ENCODE measurements around the gene GALK2. TPM values are rescaled to one million over a fixed set of nuclear protein-coding genes. Genes with fewer than 3 reads are reported as not detected.

GALK2 gene
- total and polyA plus RNA-seq, 2 donors, result 13.9 to 35.0 TPM

DNA sequence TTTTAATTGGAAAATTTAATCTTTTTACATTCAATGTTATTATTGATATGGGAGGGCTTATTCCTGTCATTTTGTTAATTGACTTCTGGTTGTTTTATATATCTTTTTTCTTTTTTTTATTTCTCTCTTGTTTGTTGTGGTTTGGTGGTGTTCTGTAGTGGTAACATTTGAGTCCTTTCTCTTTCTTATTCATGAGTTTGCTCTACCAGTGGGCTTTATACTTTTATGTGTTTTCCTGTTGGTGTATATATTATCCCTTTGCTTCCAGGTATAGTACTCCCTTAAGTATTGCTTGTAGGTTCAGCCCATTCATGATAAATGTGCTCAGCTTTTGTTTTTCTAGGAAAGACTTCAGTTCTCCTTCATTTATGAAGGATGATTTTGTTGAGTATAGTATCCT, 57.6 kb downstream of the GALK2 start:
- Histone ChIP-seq H3K27me3 (ENCODE audit: control insufficient read depth in 2 of 2, insufficient read depth in 1 of 2, low read length in 1 of 2) (no peaks in the 10 kb centered on the region), H3K4me3 (ENCODE audit: low read length in 2 of 2) (no peak overlapping the region), H3K36me3 (ENCODE audit: control insufficient read depth in 2 of 2, insufficient read depth in 2 of 2, low read length in 1 of 2) (peaks cover 0 to 14% of the 10 kb centered on the region in 2 donors), H3K9me3 (ENCODE audit: control insufficient read depth in 2 of 2, insufficient read depth in 1 of 2, low read length in 1 of 2) (no peaks in the 10 kb centered on the region), H3K27ac (ENCODE audit: low read depth in 1 of 2, low read length in 1 of 2) (no peak overlapping the region), H3K4me1 (ENCODE audit: control insufficient read depth in 2 of 2, insufficient read depth in 2 of 2, low read length in 2 of 2) (no peaks in the 10 kb centered on the region)
- DNase-seq (ENCODE audit: low read depth in 6 of 9, low spot score in 9 of 9), result no peak

DNA sequence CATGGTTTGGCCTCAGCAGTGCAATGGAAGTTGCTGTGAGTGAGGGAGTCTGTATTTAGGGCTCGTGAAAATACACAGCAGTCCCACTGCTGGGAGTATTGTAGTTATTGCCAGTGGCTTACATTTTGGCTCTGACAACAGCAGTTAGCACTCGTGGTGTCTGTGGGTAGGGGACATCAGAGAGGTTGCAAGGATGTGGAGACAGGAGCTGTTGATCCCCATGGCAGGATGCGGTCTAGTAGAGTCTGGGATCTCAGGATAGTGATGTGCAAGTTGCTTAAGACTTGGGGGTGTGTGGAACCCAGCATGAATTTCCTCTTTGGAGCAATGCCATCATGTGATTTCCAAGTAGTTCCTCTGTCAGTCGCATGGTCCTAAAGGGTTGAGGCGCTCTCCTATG, 59.9 kb downstream of the GALK2 start:
- WGBS, result 97% methylated on average over 5 of the region's 5 CpGs
- Histone ChIP-seq H3K36me3 (ENCODE audit: control insufficient read depth in 2 of 2, insufficient read depth in 2 of 2, low read length in 1 of 2) (peaks cover 0 to 14% of the 10 kb centered on the region in 2 donors), H3K27me3 (ENCODE audit: control insufficient read depth in 2 of 2, insufficient read depth in 1 of 2, low read length in 1 of 2) (no peaks in the 10 kb centered on the region)

DNA sequence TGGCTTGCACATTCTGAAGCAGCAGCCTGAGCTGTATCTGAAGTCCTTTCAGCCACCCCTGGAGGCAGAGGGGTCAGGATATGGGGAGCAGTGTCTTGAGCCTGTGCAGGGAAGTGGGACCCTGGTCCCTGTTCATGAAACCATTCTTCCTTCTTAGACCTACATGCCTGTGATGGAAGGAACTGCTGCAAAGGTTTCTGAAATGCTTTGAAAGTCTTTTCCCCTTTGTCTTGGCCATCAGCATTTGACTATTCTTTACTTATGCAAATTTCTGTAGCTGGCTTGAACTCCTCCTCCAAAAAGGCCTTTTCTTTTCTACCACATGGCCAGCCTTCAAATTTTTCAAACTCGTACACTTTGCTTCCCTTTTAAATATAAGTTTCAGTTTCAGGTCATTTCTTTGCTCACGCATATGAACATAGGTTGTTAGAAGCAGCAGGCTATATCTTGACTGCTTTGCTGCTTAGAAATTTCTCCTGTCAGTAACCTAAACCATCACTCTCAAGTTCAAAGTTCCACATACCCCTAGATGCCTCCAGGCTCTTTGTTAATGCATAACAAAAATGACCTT, 62.3 kb downstream of the GALK2 start:
- Histone ChIP-seq H3K4me3 (ENCODE audit: low read length in 2 of 2) (no peak overlapping the region), H3K27me3 (ENCODE audit: control insufficient read depth in 2 of 2, insufficient read depth in 1 of 2, low read length in 1 of 2) (no peaks in the 10 kb centered on the region), H3K27ac (ENCODE audit: low read depth in 1 of 2, low read length in 1 of 2) (no peak overlapping the region), H3K9me3 (ENCODE audit: control insufficient read depth in 2 of 2, insufficient read depth in 1 of 2, low read length in 1 of 2) (no peaks in the 10 kb centered on the region), H3K4me1 (ENCODE audit: control insufficient read depth in 2 of 2, insufficient read depth in 2 of 2, low read length in 2 of 2) (no peaks in the 10 kb centered on the region), H3K36me3 (ENCODE audit: control insufficient read depth in 2 of 2, insufficient read depth in 2 of 2, low read length in 1 of 2) (peaks cover 0 to 5% of the 10 kb centered on the region in 2 donors)
- 96% methylated on average over 2 of the region's 2 CpGs for WGBS
- no peak for DNase-seq (ENCODE audit: low read depth in 6 of 9, low spot score in 9 of 9)

More for the DNA sequence above, 59.9 kb downstream of the GALK2 start:
- no peaks in the 10 kb centered on the region for H3K4me1 ChIP-seq (ENCODE audit: control insufficient read depth in 2 of 2, insufficient read depth in 2 of 2, low read length in 2 of 2)
- H3K27ac ChIP-seq (ENCODE audit: low read depth in 1 of 2, low read length in 1 of 2), result no peak overlapping the region
- no peaks in the 10 kb centered on the region for H3K9me3 ChIP-seq (ENCODE audit: control insufficient read depth in 2 of 2, insufficient read depth in 1 of 2, low read length in 1 of 2)
- DNase-seq (ENCODE audit: low read depth in 6 of 9, low spot score in 9 of 9), result no peak
- no peak overlapping the region for H3K4me3 ChIP-seq (ENCODE audit: low read length in 2 of 2)

DNA sequence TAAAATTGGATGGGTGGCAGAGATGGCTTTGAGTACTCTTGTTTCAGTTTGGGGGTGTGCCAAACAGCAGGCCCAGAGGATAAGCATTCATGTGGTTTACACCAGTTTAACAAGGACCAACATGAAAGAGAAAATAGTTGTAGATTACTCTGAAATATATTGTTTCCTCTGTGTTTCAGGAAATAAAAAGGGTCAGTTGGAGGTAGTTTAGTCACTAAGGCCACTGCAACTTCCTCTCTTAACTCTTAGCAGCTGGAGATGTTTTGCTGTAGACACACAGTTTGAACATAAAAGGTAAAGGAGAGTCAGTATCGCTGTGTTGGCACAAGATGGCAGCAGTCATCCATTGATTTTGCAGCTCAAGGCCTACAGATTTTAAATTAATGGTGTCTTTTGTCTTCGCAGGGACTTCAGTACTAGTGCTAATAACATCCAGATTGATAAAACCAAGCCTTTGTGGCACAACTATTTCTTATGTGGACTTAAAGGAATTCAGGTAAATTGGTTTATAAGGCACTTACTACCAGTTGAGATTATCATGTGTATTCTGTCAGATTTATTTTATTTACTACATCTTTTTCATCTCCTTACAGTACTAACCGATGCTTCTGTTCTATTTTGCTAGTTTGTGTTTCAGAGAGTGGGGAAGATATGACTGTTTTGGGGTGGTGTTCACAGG, 65.5 kb downstream of the GALK2 start:
- no peak overlapping the region for H3K27ac ChIP-seq (ENCODE audit: low read depth in 1 of 2, low read length in 1 of 2)
- DNase-seq (ENCODE audit: low read depth in 6 of 9, low spot score in 9 of 9), result peak; percentile 44 to 81 (median 63)
- H3K36me3 ChIP-seq (ENCODE audit: control insufficient read depth in 2 of 2, insufficient read depth in 2 of 2, low read length in 1 of 2), result peaks cover 2 to 6% of the 10 kb centered on the region in 2 donors
- no peaks in the 10 kb centered on the region for H3K4me1 ChIP-seq (ENCODE audit: control insufficient read depth in 2 of 2, insufficient read depth in 2 of 2, low read length in 2 of 2)
- WGBS, result 49% methylated on average over 3 of the region's 3 CpGs
- H3K4me3 ChIP-seq (ENCODE audit: low read length in 2 of 2), result no peak overlapping the region
- no peaks in the 10 kb centered on the region for H3K9me3 ChIP-seq (ENCODE audit: control insufficient read depth in 2 of 2, insufficient read depth in 1 of 2, low read length in 1 of 2)
- H3K27me3 ChIP-seq (ENCODE audit: control insufficient read depth in 2 of 2, insufficient read depth in 1 of 2, low read length in 1 of 2), result no peaks in the 10 kb centered on the region

DNA sequence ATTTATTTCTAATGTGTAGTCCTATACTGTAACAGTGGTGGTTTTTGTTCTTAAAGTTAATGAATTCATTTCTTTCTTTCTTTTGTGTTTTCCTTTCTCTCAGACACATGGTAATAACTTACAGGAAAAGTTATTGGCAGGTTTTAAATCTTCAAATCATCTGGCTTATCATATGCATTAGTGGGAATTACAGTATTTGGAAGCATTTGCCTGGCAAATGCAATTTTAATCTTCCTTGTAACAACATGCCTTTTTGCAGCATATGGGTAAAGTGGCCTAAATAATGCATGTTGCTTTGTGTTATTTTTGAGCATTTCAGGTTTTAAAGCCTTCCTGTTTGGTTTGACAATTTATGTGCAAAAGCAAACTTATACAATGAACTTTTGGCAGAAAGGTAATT, 66.8 kb downstream of the GALK2 start:
- DNase-seq (ENCODE audit: low read depth in 6 of 9, low spot score in 9 of 9), result no peak
- Histone ChIP-seq H3K27me3 (ENCODE audit: control insufficient read depth in 2 of 2, insufficient read depth in 1 of 2, low read length in 1 of 2) (no peaks in the 10 kb centered on the region), H3K4me3 (ENCODE audit: low read length in 2 of 2) (no peak overlapping the region), H3K27ac (ENCODE audit: low read depth in 1 of 2, low read length in 1 of 2) (no peak overlapping the region), H3K9me3 (ENCODE audit: control insufficient read depth in 2 of 2, insufficient read depth in 1 of 2, low read length in 1 of 2) (no peaks in the 10 kb centered on the region), H3K36me3 (ENCODE audit: control insufficient read depth in 2 of 2, insufficient read depth in 2 of 2, low read length in 1 of 2) (peaks cover 2 to 6% of the 10 kb centered on the region in 2 donors), H3K4me1 (ENCODE audit: control insufficient read depth in 2 of 2, insufficient read depth in 2 of 2, low read length in 2 of 2) (no peaks in the 10 kb centered on the region)

DNA sequence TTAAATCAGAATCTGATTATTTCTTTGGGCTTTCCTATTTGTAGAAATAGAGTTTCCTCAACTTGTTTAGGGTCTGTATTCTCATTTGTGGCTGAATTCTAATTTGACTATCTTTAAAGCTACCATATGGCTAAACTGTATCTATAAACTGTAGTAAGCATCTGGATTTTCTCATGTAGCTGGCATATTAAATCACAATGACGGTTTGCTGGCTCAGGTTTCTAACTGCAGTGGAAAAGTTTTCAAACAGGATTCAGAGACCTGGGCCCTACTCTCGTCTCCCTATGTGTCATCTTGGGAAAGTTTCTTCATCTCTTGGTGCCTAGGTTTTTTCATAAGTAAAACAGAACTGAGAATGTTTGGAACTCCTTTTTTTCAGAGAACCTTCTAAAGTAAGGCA, 68.3 kb downstream of the GALK2 start:
- Histone ChIP-seq H3K9me3 (ENCODE audit: control insufficient read depth in 2 of 2, insufficient read depth in 1 of 2, low read length in 1 of 2) (no peaks in the 10 kb centered on the region), H3K27ac (ENCODE audit: low read depth in 1 of 2, low read length in 1 of 2) (no peak overlapping the region), H3K4me3 (ENCODE audit: low read length in 2 of 2) (no peak overlapping the region), H3K27me3 (ENCODE audit: control insufficient read depth in 2 of 2, insufficient read depth in 1 of 2, low read length in 1 of 2) (no peaks in the 10 kb centered on the region), H3K4me1 (ENCODE audit: control insufficient read depth in 2 of 2, insufficient read depth in 2 of 2, low read length in 2 of 2) (no peaks in the 10 kb centered on the region), H3K36me3 (ENCODE audit: control insufficient read depth in 2 of 2, insufficient read depth in 2 of 2, low read length in 1 of 2) (peaks cover 0 to 12% of the 10 kb centered on the region in 2 donors)
- WGBS, result 93% methylated on average over 2 of the region's 2 CpGs
- no peak for DNase-seq (ENCODE audit: low read depth in 6 of 9, low spot score in 9 of 9)

DNA sequence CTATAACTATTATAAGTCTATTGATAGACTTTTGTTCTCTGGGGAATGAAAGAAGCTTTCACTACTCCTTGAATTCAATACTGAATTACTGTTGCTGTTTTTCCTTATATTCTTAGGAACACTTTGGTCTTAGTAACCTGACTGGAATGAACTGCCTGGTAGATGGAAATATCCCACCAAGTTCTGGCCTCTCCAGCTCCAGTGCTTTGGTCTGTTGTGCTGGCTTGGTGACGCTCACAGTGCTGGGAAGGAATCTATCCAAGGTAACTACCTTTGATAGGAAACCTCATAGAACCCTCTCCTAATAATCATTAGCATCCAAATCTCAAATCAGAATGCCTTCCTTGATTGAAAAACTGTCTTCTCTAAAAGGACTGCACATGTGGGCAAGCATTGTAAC, 69.1 kb downstream of the GALK2 start:
- WGBS, result 98% methylated on average over 1 of the region's 1 CpG
- peaks cover 0 to 12% of the 10 kb centered on the region in 2 donors for H3K36me3 ChIP-seq (ENCODE audit: control insufficient read depth in 2 of 2, insufficient read depth in 2 of 2, low read length in 1 of 2)
- no peak for DNase-seq (ENCODE audit: low read depth in 6 of 9, low spot score in 9 of 9)
- H3K9me3 ChIP-seq (ENCODE audit: control insufficient read depth in 2 of 2, insufficient read depth in 1 of 2, low read length in 1 of 2), result no peaks in the 10 kb centered on the region
- no peak overlapping the region for H3K27ac ChIP-seq (ENCODE audit: low read depth in 1 of 2, low read length in 1 of 2)
- H3K4me3 ChIP-seq (ENCODE audit: low read length in 2 of 2), result no peak overlapping the region
- no peaks in the 10 kb centered on the region for H3K27me3 ChIP-seq (ENCODE audit: control insufficient read depth in 2 of 2, insufficient read depth in 1 of 2, low read length in 1 of 2)
- H3K4me1 ChIP-seq (ENCODE audit: control insufficient read depth in 2 of 2, insufficient read depth in 2 of 2, low read length in 2 of 2), result no peaks in the 10 kb centered on the region

DNA sequence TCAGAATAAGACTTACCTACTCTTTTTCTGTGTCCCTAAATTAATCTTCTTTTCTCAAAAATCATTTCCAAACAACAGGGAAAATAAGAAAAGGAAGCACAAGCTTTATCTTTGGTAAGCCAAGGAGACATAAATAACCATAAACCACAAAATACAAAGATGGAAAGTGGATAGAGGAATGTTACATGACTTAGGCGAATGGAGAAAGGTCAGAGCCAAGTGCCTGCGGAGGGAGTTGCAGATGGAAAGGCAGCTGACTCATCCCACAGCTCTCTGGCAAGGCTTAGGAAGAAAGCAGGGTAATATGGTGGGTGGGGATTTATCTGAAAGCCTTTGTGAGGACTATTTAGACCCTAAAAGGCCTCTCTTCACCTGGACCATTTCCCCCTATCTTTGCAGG, 72.8 kb downstream of the GALK2 start:
- Histone ChIP-seq H3K4me1 (ENCODE audit: control insufficient read depth in 2 of 2, insufficient read depth in 2 of 2, low read length in 2 of 2) (no peaks in the 10 kb centered on the region), H3K4me3 (ENCODE audit: low read length in 2 of 2) (no peak overlapping the region), H3K9me3 (ENCODE audit: control insufficient read depth in 2 of 2, insufficient read depth in 1 of 2, low read length in 1 of 2) (no peaks in the 10 kb centered on the region), H3K27me3 (ENCODE audit: control insufficient read depth in 2 of 2, insufficient read depth in 1 of 2, low read length in 1 of 2) (no peaks in the 10 kb centered on the region), H3K27ac (ENCODE audit: low read depth in 1 of 2, low read length in 1 of 2) (no peak overlapping the region), H3K36me3 (ENCODE audit: control insufficient read depth in 2 of 2, insufficient read depth in 2 of 2, low read length in 1 of 2) (peaks cover 0 to 19% of the 10 kb centered on the region in 2 donors)
- no peak for DNase-seq (ENCODE audit: low read depth in 6 of 9, low spot score in 9 of 9)
- 98% methylated on average over 2 of the region's 2 CpGs for WGBS

DNA sequence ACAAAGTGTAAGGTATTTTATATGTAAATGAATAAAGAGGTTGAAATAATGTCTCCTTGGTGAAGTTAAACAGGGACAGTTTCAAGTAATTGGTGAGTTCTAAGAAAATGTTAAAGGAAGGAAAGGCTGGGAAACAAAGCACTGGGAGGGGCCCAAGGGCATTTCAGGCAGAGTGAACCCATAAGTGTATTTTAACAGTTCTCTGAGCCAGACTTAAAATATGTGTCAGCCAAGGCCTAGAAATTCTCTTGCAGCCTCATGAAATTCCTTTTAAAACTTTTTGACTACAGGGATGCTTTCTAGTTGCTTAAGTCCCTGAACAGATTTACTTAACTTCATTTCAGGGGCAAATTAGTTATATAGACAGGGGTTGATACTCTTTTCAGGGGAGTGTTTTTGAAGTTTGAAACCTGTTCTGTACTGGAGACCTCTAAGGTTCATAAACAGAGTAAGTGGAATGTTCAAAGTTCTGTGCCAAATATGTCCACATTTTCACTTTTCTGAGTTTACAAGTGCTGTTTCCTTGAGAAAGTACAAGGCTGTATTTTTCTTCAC, 77.6 kb downstream of the GALK2 start:
- peaks cover 0 to 13% of the 10 kb centered on the region in 2 donors for H3K36me3 ChIP-seq (ENCODE audit: control insufficient read depth in 2 of 2, insufficient read depth in 2 of 2, low read length in 1 of 2)
- no peak overlapping the region for H3K27ac ChIP-seq (ENCODE audit: low read depth in 1 of 2, low read length in 1 of 2)
- no peak for DNase-seq (ENCODE audit: low read depth in 6 of 9, low spot score in 9 of 9)
- no peaks in the 10 kb centered on the region for H3K9me3 ChIP-seq (ENCODE audit: control insufficient read depth in 2 of 2, insufficient read depth in 1 of 2, low read length in 1 of 2)
- no peaks in the 10 kb centered on the region for H3K4me1 ChIP-seq (ENCODE audit: control insufficient read depth in 2 of 2, insufficient read depth in 2 of 2, low read length in 2 of 2)
- H3K27me3 ChIP-seq (ENCODE audit: control insufficient read depth in 2 of 2, insufficient read depth in 1 of 2, low read length in 1 of 2), result no peaks in the 10 kb centered on the region
- H3K4me3 ChIP-seq (ENCODE audit: low read length in 2 of 2), result no peak overlapping the region

Measured in thymus (tissue), 11 donors.